ENCODE results near the gene RRAD.
"Not testable (repeated sequence)": the region's sequence is repeated elsewhere in the genome, so short reads cannot be mapped to it uniquely, and the experiment has no call there.

The RRAD gene

GRCh38 chr16:66950971-66951790 is 25.8 kb upstream of the RRAD start:
- DNase-seq (ENCODE audit: low read depth, low spot score), result no peak

- DNase-seq (ENCODE audit: low read depth, low spot score), result no peak
Observed at GRCh38 chr16:66950437-66950836, 25.1 kb upstream of the RRAD start.

GRCh38 chr16:66949472-66949871 is 24.1 kb upstream of the RRAD start:
- no peak for DNase-seq (ENCODE audit: low read depth, low spot score)

GRCh38 chr16:66948837-66949225 is 23.5 kb upstream of the RRAD start:
- DNase-seq (ENCODE audit: low read depth, low spot score), result no peak

- DNase-seq (ENCODE audit: low read depth, low spot score), result peak; percentile 41
Observed at GRCh38 chr16:66948134-66948836, 22.9 kb upstream of the RRAD start.

- peak; percentile 88 for DNase-seq (ENCODE audit: low read depth, low spot score)
Observed at GRCh38 chr16:66947302-66948065, 22.1 kb upstream of the RRAD start.

GRCh38 chr16:66946974-66947301 is 21.6 kb upstream of the RRAD start:
- no peak for DNase-seq (ENCODE audit: low read depth, low spot score)

- no peak for DNase-seq (ENCODE audit: low read depth, low spot score)
Observed at GRCh38 chr16:66946541-66946940, 21.2 kb upstream of the RRAD start.

- DNase-seq (ENCODE audit: low read depth, low spot score), result no peak
Observed at GRCh38 chr16:66945939-66946338, 20.6 kb upstream of the RRAD start.

GRCh38 chr16:66944971-66945370 is 19.6 kb upstream of the RRAD start:
- DNase-seq (ENCODE audit: low read depth, low spot score), result not testable (repeated sequence)

- DNase-seq (ENCODE audit: low read depth, low spot score), result no peak
Observed at GRCh38 chr16:66944054-66944441, 18.7 kb upstream of the RRAD start.

GRCh38 chr16:66943426-66944053 is 18.2 kb upstream of the RRAD start:
- DNase-seq (ENCODE audit: low read depth, low spot score), result no peak

GRCh38 chr16:66942981-66943380 is 17.6 kb upstream of the RRAD start:
- DNase-seq (ENCODE audit: low read depth, low spot score), result no peak

GRCh38 chr16:66940236-66940635 is 14.9 kb upstream of the RRAD start:
- DNase-seq (ENCODE audit: low read depth, low spot score), result no peak

GRCh38 chr16:66939366-66939765 is 14.0 kb upstream of the RRAD start:
- DNase-seq (ENCODE audit: low read depth, low spot score), result no peak

GRCh38 chr16:66937725-66938337 is 12.5 kb upstream of the RRAD start:
- no peak for DNase-seq (ENCODE audit: low read depth, low spot score)

GRCh38 chr16:66936889-66937554 is 11.7 kb upstream of the RRAD start:
- no peak for DNase-seq (ENCODE audit: low read depth, low spot score)

GRCh38 chr16:66936462-66936861 is 11.1 kb upstream of the RRAD start:
- DNase-seq (ENCODE audit: low read depth, low spot score), result no peak

GRCh38 chr16:66935314-66936011 is 10.1 kb upstream of the RRAD start, which contains the start of gene CES2:
TSS of gene CES2 (plus strand) at chr16:66935516. CDS start at chr16:66935636, 120 bp downstream.
- DNase-seq (ENCODE audit: low read depth, low spot score), result peak; percentile 66

GRCh38 chr16:66934839-66935313 is 9.5 kb upstream of the RRAD start:
- not testable (repeated sequence) for DNase-seq (ENCODE audit: low read depth, low spot score)
